GM19025 (cell line): ENCODE data around the gene HSD17B12.
A peak's percentile ranks its signal among the peaks of the same experiment; 100 is the strongest.

Experiments
- ATAC-seq: cut with Tn5 transposase; IDR thresholded peaks from one replicate; pipeline ENCODE4 v1.9.1; 2021; ENCODE audit warnings: mild to moderate bottlenecking, low read depth, moderate library complexity; ENCODE audit not compliant: unreplicated experiment

The HSD17B12 gene

DNA sequence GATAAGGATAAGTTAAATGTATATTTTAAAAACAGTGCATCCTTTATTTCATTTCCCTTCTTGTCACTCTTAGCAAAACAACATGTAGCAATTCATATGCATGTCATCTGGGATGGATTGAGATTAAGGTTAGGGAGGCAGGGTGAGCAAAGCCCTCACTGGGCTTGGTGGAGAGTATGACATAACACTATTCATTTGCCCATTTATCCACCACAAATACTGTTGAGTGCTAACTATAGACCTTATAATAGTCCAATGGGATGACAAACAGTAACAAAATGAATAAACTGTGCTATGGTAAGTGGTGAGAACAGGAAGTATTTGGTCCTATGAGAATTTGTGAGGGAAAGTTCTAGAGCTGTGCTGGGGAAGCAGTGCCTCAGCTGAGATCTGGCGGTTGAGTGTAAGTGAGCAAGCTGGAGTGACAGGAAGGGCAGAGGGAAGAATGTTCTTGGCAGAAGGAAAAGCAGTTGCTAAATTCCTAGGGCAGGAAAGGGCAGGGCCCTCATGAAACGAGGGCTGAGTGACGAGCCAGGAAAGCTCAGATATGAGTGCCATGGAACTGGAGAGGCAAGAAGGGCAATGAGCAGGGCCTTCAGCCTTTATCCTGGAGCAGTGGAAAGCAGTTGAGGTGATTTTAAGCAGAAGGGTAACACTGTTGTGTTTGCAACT is 6.7 kb downstream of the HSD17B12 start:
- no peak for ATAC-seq

DNA sequence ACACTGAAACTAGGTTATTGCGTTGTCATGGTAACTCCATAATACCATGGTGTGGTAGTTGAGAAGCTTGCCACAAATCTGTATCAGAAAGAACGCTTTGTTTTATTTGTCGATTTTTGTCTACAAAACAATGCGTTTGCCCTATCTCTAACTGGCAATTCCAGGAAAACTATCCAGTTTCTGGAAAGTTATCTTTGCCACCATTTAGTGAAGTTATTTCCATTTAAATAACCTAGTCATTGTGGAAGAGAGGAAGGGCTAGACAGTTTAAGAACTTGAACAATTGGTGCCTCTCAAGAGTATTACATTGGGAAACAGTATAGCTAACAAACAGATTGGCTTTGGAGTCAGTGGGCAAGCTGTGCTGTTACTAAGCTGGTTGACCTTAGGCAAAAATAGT is 7.9 kb downstream of the HSD17B12 start:
- ATAC-seq = no peak

DNA sequence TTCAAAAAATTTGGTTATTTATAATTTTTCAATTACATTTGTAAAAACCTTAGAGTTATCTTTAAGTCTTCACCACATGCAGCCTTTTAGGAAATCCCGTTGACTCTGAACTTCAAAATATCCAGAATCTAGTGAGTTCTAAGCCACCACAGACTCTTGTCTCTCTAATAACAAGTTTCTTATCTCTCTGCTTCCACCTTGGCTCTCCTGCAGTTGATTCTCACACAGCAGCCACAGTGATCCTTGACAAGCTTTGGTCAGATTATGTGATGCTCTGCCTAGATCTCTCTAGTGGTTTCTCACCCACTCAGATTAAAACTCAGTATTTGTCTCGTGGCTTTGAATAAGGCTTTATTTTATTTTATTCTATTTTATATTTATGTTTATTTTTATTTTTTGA is 8.6 kb downstream of the HSD17B12 start:
- ATAC-seq = no peak

DNA sequence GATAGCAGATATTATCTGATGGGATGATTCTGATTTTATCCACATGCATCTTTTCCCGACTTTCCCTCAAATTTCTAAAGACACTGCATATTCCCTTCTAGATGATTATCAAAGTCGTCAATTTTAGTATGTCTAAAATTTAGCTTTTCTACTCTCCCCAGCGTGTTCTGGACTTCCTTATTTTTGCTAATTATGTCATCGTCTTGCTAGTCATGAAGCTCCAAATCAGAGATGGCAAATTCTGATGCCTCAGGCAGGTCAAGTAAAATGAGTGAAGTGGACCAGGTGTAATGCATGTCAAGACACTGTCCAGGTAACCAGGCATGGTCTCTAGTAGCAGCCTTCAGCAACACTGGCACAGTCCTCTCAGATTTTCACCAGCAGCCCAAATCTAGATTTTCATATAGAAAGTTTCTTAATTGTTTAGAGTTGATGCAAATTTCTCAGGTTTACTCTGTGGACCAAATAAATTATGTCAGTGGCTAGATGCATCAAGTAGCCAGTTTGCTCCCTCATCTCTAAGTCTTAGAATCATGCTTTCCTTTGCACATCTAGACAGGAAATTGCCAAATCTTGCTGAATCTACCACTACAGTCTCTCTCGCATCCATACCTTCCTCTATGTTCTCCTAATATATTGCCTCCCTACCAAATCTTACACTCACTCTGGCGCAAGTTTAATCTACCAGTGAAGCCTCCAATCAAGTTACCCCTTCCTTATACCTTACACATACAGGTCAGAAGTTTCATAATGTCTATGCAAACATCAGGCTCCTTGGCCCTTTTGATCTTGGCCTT is 10.6 kb downstream of the HSD17B12 start:
- ATAC-seq = no peak

DNA sequence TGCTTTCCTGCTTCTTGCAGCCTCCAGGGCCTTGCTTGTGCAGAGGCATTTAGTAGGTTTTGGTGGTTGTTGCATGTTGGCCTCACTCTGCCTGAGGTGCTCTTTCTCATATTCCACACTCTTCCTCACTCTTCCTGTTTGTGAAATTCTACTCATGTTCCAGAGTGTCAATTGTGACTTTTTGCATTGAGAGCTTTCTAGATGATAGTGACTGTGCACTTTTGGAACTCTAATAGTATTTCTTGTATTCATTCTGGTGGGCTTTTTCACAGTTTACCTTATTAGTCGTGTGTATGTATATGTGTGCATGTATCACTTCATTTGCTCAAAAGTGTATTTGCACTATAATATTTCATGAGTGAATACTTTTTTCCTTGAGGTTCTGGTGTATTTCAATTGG is 11.3 kb downstream of the HSD17B12 start:
- no peak for ATAC-seq

DNA sequence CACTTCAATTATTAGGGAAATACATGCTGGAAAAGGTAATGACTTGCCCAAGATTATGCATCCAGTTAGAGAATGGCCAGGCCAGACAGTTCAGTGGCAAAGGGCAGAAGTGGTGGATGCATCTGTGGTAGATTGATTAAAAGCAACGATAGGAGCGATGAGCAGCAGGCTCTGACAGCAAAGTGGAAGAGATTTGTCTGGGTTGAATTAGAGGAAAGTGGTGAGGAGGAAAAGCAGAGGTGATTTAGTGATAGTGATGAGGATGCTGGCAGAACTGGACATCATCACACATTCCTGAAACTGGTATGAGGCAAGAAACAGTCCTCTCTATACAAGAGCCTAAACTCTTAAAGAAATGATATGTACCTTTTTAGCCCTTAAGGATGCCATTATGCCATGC is 12.5 kb downstream of the HSD17B12 start:
- no peak for ATAC-seq

DNA sequence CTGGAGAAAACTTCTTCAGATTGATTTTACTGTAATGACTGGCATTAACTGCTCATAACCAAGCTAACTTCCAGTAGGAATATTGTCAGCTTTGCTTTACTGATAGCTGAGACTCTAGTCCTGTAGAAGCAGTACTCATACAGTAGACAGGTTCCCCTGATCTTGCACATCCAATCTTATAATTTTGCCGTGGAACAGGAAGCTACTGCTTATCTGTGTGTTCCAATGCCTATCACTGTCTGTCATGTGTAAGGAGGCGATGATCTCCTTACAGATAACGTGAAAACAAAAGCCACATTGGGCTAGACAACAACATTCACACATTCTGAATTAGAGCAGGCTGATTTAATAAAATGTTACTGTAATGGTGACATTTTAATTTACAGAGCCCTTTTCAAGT is 13.2 kb downstream of the HSD17B12 start:
- ATAC-seq = no peak

DNA sequence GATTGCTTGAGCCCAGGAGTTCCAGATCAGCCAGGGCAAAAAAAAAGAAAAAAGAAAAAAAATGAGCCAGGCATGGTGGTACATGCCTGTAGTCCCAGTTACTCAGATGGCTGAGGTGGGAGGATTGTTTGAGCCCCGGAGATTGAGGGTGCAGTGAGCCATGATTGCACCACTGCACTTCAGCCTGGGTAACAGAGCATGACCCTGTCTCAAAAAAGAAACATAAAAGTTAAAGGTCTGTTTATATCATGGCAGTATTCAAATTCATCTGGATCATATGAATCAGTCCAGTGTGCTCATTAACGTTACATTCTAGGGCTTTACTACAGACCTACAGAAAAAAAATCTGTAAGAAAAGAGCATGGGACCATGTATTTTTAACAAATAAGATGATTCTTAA is 13.9 kb downstream of the HSD17B12 start:
- ATAC-seq = peak; percentile 45

DNA sequence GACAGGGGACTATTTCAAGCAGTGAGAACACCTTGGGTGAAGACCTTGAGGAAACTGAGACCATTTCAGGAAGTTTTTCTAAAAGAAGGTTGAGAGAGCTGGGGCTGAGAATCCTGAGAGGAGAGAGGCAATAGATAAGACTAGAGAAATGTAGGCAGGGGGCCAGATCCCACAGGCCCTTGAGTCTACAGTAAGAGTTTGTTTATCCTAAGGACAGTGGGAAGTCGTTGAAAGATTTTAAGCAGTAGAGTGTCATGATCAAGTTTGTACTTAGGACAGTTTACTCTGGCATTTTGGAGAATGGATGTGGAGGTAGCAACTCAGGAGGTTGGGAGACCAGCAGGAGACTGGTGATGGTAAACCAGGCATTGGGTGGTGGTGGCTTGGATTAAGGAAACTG is 17.1 kb downstream of the HSD17B12 start:
- no peak for ATAC-seq

DNA sequence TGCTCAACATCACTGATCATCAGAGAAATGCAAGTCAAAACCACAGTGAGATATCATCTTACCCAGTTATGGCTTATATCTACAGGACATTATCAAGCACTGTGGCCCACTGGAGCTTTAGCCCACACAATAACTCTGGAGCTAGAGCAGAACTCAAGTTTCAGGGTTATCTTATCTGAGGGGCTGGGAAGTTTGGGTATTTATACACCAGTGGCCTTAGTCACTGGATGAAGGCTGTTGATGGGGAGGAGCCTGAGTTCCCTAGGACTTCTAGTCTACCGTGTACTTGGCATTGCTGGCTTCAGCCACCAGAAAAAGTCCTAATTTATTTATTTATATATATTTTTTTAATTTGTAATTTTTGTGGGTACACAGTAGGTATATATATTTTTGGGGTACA is 19.3 kb downstream of the HSD17B12 start:
- no peak for ATAC-seq

DNA sequence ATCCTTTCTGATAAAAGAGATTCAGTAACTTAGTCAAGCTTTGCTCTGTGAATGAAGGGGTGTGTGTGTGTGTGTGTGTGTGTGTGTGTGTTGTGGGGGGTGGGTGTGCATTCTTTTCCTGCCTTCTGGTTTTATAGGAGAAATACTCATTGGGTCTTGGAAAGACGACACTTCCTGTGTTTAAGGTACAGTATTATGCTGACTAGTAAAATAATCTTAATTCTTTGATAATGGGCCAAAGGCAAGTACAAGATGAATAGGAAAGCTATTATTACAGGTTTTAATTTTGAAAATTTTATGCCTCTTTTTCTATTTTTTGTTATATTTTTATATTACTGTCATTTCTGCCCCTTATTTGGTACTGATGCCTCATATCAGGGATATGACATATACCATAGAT is 26.1 kb downstream of the HSD17B12 start:
- ATAC-seq = no peak

DNA sequence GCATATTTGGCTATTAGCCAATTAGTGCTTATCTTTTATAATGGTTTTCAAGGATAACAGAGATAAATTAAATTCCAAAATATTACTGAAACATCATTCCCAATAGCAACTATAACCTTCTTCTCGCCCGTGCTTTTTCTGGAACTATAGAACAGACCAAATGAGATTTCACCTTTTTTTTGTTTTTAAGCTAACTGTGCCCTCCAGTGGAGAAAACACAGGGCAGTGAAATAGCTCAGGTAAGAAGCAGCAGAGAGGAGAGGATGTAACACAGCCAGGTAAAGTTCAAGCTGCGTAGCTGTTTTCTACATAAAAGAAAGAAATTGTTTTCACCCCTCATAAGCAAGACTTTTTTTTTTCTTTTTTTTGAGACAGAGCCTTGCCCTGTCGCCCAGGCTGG is 28.2 kb downstream of the HSD17B12 start:
- ATAC-seq = no peak

DNA sequence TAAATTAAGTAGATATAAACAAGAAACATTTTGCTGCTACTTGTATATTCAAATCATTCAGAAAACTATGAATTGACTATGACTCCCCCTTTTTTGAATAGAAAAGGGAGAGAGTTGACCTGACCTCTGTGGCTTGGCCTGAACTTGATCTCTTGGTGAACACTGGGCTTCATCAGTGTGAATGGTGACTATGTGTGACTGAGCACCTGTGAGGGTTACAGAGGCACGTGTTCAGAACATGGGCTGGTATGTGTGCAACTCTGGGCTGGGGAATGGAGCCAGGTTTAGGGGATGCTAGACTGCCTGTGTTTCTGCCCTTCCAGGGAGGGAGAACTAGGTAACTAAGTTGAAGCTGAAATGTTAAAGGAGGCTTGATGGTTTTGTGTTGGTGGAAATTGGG is 29.2 kb downstream of the HSD17B12 start:
- no peak for ATAC-seq

DNA sequence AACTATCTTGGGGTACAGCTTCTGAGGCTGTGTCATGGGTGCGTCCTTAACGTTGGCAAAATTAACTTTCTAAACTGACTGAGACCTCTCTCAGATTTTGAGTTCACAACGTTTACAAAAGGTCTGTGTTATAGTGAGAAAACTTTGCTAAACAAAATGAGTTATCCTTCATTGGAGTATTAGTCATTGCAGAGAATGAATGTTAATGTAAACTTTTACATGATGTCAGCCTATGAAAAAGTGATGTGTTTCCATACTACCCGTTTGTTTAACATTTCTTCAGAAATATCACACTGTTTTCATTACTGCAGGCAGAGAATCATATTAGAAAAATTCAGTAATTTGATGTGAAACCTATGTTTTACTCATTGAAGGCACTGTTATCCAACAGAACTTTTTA is 32.1 kb downstream of the HSD17B12 start:
- no peak for ATAC-seq

DNA sequence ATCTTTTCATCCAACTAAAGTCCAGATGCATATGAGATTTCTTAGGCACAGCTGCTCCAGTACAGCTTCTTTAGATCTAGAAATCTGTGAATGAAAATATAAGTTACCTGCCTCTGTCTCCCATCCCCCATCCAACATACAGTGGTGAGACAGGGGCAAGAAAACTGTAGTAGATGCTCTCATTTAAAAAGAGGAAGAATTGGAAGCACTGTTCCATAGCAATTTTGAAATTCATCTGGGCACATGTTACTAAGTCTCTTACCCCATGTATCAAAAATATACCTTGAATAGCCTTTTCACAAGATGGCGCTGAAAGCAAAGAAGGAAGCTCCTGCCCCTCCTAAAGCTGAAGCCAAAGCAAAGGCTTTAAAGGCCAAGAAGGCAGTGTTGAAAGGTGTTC is 37.8 kb downstream of the HSD17B12 start:
- ATAC-seq = no peak

DNA sequence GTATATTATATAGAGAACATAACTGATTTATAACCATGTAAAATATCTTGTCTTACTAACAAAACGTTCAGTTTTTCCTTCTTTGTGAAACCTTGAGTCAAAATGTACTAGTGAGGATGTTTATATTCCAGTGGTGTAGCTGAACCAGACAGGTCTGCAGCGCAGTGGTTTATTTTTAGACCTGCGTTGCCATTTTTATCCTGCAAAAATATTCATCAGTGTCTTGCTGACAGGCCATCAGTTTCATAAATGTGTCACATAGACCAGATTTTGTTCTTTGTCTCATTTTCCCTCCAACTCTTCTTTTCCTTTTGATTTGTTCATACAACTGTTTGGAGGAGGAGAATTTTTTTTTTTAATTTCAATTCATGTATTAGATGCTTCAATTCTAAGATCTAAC is 43.1 kb downstream of the HSD17B12 start:
- ATAC-seq = no peak

DNA sequence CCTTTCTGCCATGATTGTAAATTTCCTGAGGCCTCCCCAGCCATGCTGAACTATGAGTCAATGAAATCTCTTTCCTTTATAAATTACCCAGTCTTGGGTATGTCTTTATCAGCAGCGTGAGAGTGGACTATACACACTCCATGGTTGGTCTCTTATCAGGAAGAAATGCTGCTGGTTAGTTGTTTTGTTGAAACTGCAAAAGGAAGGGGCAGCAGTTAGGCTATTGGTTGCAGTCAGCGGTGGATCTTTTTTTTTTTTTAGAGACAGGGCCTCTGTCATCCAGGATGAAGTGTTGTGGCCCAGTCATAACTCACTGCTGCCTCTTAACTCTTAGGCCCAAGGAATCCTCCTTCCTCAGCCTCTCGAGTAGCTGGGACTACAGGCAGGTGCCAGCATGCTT is 51.7 kb downstream of the HSD17B12 start:
- ATAC-seq = no peak

DNA sequence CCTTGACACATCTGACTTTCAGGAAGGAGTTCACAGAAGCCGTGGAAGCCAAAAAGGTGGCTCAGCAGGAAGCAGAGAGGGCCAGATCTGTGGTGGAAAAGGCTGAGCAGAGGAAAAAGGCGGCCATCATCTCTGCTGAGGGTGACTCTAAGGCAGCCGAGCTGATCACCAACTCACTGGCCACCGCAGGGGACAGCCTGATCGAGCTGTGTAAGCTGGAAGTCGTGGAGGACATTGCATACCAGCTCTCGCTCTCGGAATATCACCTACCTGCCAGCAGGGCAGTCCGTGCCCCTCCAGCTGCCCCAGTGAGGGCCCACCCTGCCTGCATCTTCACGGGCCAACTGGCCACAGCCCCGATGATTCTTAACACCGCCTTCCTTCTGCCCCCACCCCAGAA is 53.7 kb downstream of the HSD17B12 start:
- ATAC-seq = no peak

DNA sequence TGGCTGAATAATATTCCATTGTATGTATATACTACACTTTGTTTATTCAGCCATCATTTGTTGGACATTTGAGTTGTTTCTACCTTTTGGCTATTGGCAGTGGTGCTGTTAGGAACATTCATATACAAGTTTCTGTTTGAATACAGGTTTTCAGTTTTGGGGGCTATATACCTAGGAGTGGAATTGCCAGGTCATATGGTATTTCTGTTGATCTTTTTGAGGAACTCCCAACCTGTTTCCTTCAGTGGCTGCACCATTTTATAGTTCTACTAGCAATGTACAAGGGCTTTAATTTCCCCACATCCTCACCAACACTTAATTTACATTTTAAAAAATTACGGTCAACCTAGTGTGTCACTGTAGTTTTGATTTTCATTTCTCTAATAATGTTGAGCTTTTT is 54.6 kb downstream of the HSD17B12 start:
- no peak for ATAC-seq

DNA sequence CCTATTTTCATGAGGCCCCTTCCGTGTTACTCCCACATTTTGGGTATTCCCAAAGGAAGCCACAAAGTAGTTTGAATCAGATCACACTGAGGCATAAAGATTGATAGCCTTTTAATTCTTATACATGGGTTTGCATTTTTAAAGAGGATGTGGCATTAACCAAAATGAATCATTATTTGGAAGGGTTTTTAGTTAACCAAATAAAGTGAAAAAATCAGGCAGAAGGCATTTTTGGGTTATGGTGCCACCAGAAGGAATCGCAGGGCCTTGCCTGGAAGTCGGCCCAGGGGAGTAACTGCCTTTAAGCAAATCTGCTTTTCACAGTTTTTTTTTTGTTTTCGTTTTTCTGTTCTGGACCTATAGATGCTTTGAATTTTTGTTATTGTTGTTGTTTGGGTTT is 55.4 kb downstream of the HSD17B12 start:
- no peak for ATAC-seq

DNA sequence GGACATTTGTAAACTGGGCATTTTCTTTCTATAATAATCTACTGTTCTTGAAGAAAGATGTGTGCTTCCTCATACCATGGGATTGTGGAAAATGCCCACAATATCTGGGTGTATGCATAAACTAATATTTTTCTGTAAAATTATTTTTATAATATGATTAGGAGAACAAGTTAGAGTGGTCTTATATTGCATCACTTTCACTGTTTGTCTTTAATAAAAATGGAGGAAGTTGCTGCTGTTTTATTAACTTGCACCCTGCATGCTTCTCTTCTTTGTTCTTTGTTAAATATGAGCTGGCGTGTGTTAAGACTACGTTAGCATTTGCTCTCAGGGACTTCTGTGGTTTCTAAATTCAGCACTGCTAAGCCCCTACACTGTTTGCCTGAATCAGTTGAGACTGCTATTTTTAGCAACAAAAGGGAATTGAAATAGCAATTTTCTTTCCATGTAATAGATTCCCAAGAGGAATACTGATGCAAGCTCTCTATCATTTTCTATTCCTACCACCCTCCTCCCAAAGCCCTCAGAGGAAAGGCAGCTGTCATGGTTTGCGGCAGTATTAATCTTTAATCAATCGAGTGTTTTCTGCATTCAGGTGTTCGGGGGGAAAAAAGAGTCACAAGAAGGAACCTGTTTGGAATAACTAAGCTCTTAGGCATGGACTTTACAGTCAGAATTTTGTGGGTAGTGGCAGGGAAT is 56.1 kb downstream of the HSD17B12 start:
- ATAC-seq = no peak

DNA sequence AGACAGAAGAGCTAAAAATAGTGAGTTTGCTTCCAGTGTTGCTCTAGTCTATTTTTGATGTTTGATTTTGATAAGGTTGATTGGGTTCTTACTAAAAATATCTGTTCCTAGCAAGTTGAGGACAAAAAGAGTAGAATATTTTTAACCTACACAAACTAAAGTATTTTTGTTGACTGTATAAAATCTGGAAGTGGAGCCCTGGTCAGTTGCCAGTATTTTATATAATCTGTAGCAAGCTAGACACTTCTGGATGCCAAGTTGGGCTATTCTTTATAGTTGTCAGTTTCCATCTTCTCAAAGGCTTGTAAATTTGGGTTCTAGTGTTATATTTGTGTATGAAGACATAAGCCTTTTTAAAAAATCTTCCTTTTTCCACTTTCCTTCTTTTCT is 56.7 kb downstream of the HSD17B12 start:
- no peak for ATAC-seq
